ENCODE data around the gene RND3.

GRCh38 chr2:150535176-150535575 is 47.7 kb upstream of the RND3 start:
- TF ChIP-seq CTCF (IDR thresholded peaks at IDR 0.05; ENCODE audit: insufficient read depth, low read length) (no peak), REST (IDR thresholded peaks at IDR 0.05; ENCODE audit: insufficient replicate concordance, low read depth) (no peak)
